GM18520 (cell line): ENCODE data around the gene CYP4F11.
"Not testable (repeated sequence)": the region's sequence is repeated elsewhere in the genome, so short reads cannot be mapped to it uniquely, and the experiment has no call there.

Experiments
- ATAC-seq: cut with Tn5 transposase; IDR thresholded peaks from one replicate; pipeline ENCODE4 v1.9.1; 2021; ENCODE audit not compliant: unreplicated experiment

CYP4F11 gene

DNA sequence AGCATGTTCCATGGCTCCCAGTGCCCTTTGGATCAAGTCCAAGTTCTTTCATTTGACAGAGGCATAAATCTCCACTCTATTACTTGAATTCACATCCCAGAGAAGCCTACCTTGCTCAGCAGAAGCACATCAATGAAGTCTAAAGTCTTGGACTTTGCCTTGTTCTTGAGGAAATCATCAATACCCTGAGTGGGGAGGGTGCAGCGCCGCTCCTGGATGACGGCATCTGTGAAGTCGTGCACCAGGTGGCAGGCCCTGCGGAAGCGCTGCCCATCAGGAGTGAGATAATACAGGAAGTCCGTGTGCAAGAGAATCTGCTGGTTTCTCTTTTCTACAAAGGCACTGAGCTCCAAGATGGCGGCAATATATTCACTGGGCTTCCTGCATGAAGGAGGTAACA is 10.6 kb downstream of the CYP4F11 start:
- no peak for ATAC-seq

DNA sequence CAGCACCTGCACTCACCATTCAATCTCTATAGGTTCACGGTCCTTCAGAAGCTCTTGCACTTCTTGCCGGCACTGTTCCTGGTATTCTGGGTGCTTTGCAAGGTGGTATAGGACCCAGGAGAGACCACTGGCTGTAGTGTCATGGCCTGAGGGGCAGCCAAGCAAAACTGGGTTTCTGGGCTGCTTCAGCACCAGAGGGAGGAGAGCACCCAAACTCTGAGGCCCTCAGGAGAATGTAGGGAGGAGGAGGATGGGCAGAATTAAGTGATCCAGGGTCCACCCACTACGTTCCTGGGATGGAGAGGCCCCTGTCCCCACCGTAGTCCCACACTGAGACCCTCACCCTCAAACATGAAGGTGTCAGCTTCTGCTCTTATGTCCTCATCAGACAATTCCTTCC is 12.3 kb downstream of the CYP4F11 start:
- no peak for ATAC-seq

DNA sequence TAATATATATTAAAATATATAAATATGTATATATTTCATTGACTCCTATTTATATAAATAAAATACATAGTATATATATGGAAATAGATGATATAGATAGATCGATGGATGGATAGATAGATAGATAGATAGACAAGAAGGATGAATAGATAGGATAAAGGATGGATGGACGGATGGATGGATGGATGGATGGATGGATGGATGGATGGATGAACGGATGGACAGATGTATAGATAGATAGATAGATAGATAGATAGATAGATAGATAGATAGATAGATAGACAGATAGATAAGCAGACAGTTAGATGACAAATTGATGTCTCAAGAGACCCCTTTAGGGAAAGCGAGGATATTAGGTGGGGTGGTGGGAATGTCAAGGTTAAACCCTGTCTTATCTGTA is 15.1 kb downstream of the CYP4F11 start:
- ATAC-seq = no peak

DNA sequence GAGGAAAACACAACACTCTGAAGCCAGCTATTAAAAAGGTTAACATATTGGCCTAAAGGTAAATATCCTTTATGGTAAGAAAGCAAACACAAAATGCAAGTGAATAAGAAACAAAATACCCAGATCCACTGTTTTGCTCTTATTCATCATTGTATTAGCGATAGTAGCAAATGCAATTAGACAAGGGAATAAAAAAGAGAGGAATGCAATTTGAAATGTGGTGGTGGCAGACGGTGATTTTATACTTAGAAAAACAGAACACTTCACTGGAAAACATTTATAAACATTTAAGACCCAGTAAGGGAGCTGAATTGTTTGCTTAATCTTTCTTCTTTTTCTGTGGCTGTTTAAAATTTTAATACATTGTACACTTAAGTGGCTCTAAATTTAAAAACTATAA is 19.2 kb downstream of the CYP4F11 start:
- no peak for ATAC-seq

DNA sequence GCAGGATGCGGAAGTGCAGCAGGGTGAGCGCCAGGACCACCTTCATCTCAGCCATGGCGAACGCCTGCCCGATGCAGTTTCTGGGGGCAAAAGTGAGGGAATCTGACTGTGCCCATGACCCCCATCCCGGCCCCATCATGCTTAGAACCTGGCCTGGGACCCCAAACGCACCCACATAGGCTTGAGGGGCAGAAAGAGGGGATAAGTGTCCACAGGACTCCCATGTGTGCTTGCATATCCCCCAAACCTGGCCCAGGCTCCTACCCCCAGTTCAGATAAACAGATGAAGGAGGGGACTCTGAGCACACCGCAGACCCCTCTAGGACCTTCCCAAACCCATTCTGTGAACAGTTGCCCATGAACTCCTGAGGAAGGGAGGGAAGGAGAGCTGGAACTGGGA is 20.5 kb downstream of the CYP4F11 start:
- no peak for ATAC-seq

DNA sequence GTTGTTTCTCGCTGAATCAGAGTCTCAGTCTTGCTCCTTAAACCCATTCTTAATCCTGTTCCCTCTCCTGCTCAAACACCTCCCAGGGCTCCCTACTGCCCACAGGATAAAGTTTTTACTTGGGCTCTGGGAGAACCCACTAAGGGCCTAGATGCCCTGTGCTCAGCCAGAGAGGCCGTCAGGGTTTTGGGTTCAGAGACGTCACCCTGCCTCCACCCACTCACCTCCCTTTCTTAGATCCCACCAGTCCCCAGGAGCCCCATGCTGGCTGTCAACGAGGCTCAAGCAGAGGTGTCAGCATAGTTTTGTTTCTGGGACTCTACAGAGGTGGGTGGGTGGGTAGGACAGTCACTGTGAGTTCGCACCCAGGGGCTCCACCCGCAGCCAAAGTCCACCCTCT is 20.9 kb downstream of the CYP4F11 start:
- no peak for ATAC-seq

DNA sequence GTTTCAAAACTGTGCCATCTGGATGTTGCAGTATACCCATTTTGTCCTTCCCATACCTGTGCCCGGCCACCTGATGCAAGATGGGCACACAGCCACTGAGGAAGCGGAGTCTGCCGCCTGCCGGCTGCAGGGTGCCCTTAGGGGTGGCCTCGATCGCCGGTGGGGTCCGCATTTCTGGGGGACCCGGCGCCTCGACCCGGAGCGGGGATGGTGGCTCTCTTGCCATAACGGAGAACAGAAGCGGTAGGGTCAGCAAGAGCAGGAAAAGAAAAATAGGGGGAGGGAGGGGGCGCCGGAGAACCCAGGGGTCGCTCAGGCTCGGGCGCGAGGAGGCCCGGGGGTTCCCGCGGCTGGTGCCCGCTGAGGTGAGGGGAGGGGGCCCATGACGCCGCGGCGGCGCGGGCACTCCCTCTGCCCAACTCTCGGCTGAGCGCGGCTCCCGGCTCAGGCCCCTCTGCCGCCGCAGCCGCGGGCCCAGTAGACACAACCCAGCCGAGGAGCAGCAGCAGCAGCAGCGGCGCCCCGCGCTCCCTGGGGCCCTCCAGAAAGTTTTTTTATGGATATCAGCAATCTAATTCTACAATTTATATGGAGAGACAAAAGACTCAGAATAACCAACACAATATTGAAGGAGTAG is 22.6 kb downstream of the CYP4F11 start:
- no peak for ATAC-seq

DNA sequence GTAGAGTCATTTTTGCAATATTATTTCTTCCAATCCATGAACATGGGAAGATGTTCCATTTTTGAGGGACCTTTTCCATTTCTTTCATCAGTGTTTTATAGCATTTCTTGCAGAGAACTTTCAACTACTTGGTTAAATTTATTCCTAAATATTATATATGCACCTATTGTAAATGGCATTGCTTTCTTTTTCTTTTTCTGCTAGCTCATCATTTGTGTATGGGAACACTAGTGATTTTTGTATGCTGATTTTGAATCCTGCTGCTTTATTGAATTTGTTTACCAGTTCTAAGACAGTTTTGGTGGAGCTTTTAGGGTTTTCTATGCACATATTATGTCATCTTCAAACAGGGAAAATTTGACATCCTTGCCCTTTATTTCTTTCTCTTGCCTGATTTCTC is 29.3 kb downstream of the CYP4F11 start:
- no peak for ATAC-seq

DNA sequence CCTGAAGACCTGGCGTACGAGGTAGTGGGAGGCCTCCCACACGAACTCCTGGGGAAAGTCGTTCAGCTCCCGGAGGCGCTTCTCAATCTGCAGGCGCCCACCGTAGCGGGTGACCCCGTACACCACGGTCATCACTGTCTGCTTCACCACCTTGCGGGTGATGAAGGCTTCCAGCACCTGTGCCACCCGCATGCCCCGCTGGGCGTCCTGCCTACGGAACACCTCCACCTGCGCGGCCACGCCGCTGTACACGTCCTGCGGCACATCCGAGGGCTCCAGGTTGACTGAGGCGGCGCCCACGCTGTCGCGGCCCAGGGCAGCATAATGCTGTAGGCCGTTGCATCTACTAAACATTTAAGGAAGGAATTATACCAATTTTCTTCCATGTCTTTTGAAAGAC is 31.4 kb downstream of the CYP4F11 start:
- ATAC-seq = not testable (repeated sequence)

DNA sequence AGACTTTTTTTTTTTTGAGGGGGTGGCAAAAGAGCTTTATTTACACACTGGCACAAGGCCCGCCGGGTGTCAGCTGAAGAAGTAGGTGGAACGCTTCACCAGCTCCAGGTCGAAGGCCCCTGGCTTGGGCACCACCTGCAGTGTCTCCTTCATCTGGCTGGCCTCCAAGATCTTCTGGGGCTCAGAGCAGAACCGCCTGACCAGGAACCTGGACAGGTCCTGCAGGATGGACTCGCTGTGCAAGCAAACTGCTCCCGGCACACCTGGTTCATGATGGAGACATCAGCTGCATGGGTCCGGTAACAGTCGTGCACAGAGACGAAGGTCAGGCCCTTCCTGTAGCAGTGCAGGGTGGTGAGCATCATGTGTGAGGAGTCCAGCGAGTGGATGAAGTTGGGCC is 32.1 kb downstream of the CYP4F11 start:
- no peak for ATAC-seq

DNA sequence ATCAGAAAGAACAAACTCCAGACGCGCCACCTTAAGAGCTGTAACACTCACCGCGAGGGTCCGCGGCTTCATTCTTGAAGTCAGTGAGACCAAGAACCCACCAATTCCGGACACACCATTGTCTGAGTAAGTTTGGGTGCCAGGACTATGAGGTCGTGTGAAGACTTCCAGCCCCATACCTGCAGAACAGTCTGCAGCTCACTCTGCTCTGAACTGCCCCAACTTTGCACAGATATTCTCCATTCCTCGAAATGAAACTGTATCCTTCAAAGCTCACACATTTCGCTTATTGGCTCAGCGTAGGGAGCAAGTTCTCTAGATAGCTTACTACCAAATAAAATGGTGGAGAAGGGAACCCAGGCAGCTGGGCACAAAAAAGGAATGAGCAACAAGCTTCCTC is 33.8 kb downstream of the CYP4F11 start:
- ATAC-seq = no peak

DNA sequence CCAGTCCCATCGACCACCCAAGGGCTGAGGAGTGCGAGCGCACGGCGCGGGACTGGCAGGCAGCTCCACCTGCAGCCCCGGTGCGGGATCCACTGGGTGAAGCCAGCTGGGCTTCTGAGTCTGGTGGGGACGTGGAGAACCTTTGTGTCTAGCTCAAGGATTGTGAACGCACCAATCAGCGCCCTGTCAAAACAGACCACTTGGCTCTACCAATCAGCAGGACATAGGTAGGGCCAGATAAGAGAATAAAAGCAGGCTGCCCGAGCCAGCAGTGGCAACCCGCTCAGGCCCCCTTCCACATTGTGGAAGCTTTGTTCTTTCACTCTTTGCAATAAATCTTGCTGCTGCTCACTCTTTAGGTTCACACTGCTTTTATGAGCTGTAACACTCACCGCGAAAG is 34.3 kb downstream of the CYP4F11 start:
- ATAC-seq = not testable (repeated sequence)

DNA sequence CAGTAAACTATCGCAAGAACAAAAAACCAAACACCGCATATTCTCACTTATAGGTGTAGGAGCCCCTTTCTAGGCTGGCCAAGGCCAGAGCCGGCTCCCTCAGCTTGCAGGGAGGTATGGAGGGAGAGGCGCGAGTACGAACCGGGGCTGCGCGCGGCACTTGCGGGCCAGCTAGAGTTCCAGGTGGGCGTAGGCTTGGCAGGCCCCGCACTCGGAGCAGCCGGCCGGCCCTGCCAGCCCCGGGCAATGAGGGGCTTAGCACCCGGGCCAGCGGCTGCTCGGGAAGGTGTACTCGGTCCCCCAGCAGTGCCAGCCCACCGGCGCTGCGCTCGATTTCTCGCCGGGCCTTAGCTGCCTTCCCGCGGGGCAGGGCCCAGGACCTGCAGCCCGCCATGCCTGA is 34.8 kb downstream of the CYP4F11 start:
- not testable (repeated sequence) for ATAC-seq

DNA sequence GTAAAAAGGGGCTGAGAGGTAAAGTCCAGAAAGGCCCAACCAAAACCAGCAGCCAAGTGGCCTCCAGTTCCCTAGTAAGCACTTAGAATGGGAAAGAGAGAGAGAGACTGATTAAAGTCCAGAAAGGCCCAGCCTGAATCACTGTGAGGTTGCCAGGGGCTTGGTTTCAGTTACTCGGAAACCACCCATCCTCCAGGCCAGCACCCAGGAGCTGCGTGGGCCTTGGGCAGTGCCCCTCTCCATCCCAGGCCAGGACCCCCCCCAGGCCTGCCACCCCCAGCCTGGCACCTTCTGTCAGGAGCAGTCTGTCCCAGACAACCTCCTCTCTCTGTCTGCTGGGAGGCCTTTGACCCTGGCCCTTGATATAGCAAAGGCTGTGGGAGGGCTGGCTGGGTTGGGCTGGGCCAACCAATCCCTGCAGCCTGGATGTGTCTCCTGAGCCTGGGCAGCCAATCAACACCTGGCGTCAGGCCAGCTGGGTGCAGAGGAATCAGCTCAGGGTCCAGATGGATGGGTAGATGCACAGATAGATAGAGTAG is 36.5 kb downstream of the CYP4F11 start, which contains the start of gene CYP4F2:
TSS of gene CYP4F2 (minus strand) at position 337 of the 539 bp plus-strand sequence. CDS start 463 bp downstream, outside the sequence.
- no peak for ATAC-seq

DNA sequence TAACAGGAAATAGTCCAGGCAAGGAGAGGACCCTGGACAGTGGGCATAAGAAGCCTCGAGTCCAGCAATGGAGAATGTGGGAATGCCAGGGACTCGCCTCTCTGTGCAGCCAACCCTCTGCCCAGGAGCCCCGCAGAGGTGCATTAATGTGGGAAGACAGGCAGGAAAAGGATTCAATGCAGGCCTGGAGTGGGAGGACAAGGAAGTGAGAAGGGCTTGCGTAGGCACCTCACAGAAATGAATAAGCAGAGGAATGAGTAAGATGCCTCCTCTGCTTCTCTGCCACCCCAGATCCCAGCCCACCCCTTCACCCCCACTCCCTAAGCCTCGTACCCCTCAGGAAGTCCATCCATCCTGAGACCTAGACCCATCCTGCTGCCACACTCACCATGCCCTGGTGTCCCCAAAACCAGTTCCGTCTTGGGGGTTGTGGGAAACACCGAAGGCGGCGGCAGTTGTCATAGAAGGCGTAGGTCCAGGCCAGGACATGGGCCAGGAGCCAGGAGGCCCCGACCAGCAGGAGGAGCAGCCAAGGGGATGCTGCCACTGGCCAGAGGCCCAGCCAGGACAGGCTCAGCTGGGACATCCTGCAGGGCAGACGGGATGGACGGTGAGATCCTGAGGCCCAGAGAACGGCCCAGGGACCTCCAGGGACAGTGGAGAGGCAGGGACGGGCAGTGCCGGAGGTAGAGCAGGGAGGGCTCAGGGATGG is 37.1 kb downstream of the CYP4F11 start:
- no peak for ATAC-seq

DNA sequence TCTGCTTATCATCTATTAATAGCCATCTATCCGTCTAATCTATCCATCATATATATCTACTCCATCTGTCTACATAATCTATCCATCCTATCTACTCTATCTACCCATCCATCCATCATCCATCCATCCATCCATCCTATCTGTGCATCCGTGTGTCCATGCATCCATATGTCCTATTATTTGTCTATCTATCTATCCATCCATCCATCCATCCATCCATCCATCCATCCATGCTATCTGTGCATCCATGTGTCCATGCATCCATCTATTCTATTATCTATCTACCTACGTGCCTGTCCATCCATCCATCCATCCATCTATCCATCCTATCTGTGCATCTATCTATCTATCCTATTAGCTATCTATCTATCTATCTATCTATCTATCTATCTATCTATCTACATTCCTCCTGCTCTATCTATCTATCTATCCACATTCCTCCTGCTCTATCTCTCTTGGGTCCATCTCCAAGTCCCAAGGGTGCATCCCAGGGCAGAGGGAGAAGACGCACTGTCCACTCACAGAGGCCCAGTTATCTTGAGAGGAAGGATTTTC is 38.4 kb downstream of the CYP4F11 start:
- no peak for ATAC-seq

DNA sequence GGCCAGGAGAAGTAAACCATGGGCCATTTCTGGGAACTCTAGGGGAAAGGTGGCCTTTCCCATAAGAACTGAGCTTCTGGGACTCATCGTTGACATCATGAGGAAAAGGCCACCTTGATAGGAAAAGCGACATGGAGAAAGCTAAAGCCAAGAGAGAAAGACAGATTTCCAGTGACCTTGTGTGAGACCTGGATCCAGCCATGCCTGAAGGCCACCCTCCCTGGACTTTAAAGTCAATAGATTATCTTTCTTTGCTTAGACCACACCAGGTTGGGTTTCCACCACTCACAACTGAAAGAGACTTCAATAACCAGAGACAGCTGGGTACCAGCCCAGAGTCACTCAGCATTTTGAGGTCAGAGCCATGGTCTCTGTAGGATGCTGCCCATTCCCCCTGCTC is 40.0 kb downstream of the CYP4F11 start:
- ATAC-seq = no peak

DNA sequence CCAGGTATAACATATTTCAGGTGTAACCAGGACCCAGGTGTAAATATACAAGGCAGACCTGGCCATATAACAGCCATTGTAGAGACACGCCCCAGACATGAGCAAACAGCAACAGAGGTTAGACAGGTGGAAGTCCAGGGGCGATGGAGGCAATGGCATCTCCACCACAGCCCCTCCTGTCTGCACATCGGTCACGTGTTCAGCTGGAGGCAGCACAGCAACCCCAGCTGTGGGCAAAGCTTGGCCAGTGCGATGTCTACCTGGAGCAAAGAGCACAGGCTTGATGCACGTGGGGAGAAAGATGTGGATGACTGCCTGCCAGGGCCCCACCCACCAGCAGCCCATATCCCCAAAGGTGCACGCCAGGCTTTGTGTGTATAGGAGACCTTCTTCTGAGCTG is 40.9 kb downstream of the CYP4F11 start:
- no peak for ATAC-seq

DNA sequence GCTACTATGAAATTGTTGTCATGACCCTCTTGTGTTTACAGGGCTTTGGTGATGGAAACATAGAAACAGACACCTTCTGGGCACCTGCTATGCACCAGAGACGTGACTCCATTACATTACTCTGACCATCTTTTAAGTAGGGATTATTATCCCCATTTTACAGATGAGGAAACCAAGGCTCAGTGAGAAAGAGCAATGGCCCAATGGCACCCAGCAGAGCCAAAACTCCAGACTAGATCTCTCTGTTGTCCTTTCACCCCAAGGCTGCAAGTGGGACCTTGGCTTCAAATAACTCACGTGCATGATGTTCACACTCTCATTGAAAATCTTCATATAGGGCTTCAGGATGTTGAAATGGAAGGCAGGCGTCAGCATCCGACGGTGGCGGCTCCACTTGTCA is 42.3 kb downstream of the CYP4F11 start:
- ATAC-seq = no peak

DNA sequence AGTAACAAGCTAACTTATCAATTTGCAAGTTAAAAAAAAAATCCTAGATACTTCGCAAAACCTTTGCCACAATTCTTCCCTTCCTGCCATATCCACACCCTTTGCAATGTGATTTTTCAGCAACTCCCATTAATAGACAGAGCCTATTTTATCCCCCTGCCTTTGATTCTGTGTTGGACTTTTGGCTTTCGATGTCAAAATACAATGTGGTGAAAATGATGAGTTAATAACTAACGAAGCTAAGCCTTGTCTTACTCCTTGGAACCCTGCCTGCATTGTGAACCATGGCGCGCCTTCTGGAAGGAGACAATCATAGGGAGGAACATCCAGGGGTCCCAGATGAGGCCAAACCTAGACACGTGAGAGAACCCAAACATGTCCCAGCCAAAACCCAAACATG is 42.9 kb downstream of the CYP4F11 start:
- no peak for ATAC-seq

DNA sequence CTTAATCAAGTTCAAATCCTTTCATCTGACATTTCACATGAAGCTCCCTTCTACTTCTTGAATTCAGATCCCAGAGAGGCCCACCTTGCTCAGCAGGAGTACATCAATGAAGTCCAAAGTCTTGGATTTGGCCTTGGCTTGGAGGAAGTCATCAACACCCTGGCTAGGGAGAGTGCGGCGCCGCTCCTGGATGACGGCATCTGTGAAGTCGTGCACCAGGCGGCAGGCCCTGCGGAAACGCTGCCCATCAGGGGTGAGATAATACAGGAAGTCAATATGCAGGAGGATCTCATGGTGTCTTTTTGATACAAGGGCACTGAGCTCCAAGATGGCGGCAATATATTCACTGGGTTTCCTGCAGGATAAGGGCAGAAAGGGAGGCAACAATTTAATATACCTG is 45.0 kb downstream of the CYP4F11 start:
- not testable (repeated sequence) for ATAC-seq

DNA sequence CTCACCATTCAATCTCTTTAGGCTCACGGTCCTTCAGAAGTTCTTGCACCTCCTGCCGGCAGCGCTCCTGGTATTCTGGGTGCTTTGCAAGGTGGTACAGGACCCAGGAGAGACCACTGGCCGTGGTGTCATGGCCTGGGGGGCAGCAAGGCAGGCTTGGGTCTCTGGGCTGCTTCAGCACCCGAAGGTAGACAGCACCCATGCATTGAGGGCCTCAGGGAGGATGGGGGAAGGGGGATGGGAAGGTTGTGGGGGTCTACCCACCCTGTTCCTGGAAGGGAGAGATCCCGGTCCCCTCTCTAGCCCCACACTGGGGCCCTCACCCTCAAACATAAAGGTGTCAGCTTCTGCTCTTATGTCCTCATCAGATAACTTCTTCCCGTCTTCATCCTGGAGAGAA is 48.4 kb downstream of the CYP4F11 start:
- ATAC-seq = no peak
